Stimulated activated effector memory CD8-positive, alpha-beta T cell treated with anti-CD3 and anti-CD28 coated beads, Interleukin-12 subunit alpha, Interleukin-12 subunit beta, amount 100 ng/mL, for 72 hours (primary cell): ENCODE measurements around the gene HOXB3.

Experiments used
- ATAC-seq: fragments of 150-1000 bp; cut with Tn5 transposase; 2 replicates; pipeline ENCODE4 v1.10.0; 2021
- DNase-seq, 2 donors: peaks; one replicate each; pipeline ENCODE4 v3.0.0; 2021 to 2022; ENCODE audit warnings: low spot score in 2 of 2
- H3K27ac Mint-ChIP-seq: one replicate; pipeline ENCODE4 v1.8.0; 2022; ENCODE audit warnings: mild to moderate bottlenecking, mixed read lengths
- H3K36me3 Mint-ChIP-seq: one replicate; pipeline ENCODE4 v1.8.0; 2022; ENCODE audit warnings: mild to moderate bottlenecking, mixed read lengths
- H3K4me1 Mint-ChIP-seq: one replicate; pipeline ENCODE4 v1.8.0; 2022; ENCODE audit warnings: mixed read lengths
- H3K4me3 Mint-ChIP-seq: one replicate; pipeline ENCODE4 v1.8.0; 2022; ENCODE audit warnings: mild to moderate bottlenecking, mixed read lengths
- H3K9me3 Mint-ChIP-seq: one replicate; pipeline ENCODE4 v1.8.0; 2022; ENCODE audit warnings: mixed read lengths

HOXB3 gene

GRCh38 chr17:48589060-48589830 is 796 bp downstream of the HOXB3 start:
- Mint-ChIP-seq H3K4me1 (peaks cover 56% of the 10 kb centered on the region), H3K36me3 (no peaks in the 10 kb centered on the region), H3K4me3 (no peak overlapping the region), H3K27ac (no peak overlapping the region), H3K9me3 (no peaks in the 10 kb centered on the region)
- ATAC-seq: no peak
- DNase-seq: no peak

- Mint-ChIP-seq H3K36me3 (no peaks in the 10 kb centered on the region), H3K27ac (no peak overlapping the region), H3K4me1 (peaks cover 50% of the 10 kb centered on the region), H3K4me3 (no peak overlapping the region), H3K9me3 (no peaks in the 10 kb centered on the region)
- DNase-seq (no peak), ATAC-seq (no peak)
Measured at GRCh38 chr17:48588528-48588927, 1.5 kb downstream of the HOXB3 start.

GRCh38 chr17:48588074-48588415 is 2.0 kb downstream of the HOXB3 start:
- Mint-ChIP-seq H3K36me3 (no peaks in the 10 kb centered on the region), H3K4me3 (no peak overlapping the region), H3K4me1 (peaks cover 46% of the 10 kb centered on the region), H3K9me3 (no peaks in the 10 kb centered on the region), H3K27ac (no peak overlapping the region)
- no peak for ATAC-seq
- DNase-seq: no peak

- H3K27ac Mint-ChIP-seq: no peak overlapping the region
- no peak for ATAC-seq
- no peaks in the 10 kb centered on the region for H3K36me3 Mint-ChIP-seq
- H3K9me3 Mint-ChIP-seq: no peaks in the 10 kb centered on the region
- DNase-seq: no peak
- H3K4me1 Mint-ChIP-seq: peaks cover 40% of the 10 kb centered on the region
- H3K4me3 Mint-ChIP-seq: peak overlapping the region; percentile 91
Measured at GRCh38 chr17:48587276-48588073, 2.6 kb downstream of the HOXB3 start.

- Mint-ChIP-seq H3K36me3 (no peaks in the 10 kb centered on the region), H3K9me3 (no peaks in the 10 kb centered on the region), H3K27ac (peak overlapping the region; percentile 77), H3K4me1 (peaks cover 37% of the 10 kb centered on the region), H3K4me3 (peak overlapping the region; percentile 91)
- DNase-seq: no peak
- ATAC-seq: peak; percentile 51
Measured at GRCh38 chr17:48586355-48587258, 3.4 kb downstream of the HOXB3 start.

- no peak for DNase-seq
- no peaks in the 10 kb centered on the region for H3K36me3 Mint-ChIP-seq
- peaks cover 37% of the 10 kb centered on the region for H3K4me1 Mint-ChIP-seq
- H3K27ac Mint-ChIP-seq: no peak overlapping the region
- peak overlapping the region; percentile 91 for H3K4me3 Mint-ChIP-seq
- H3K9me3 Mint-ChIP-seq: no peaks in the 10 kb centered on the region
- no peak for ATAC-seq
Measured at GRCh38 chr17:48584223-48584741, 5.8 kb downstream of the HOXB3 start.

GRCh38 chr17:48583708-48584222 is 6.3 kb downstream of the HOXB3 start:
- peak overlapping the region; percentile 91 for H3K4me3 Mint-ChIP-seq
- H3K9me3 Mint-ChIP-seq: no peaks in the 10 kb centered on the region
- DNase-seq: no peak
- H3K4me1 Mint-ChIP-seq: peaks cover 42% of the 10 kb centered on the region
- no peak for ATAC-seq
- H3K36me3 Mint-ChIP-seq: no peaks in the 10 kb centered on the region
- H3K27ac Mint-ChIP-seq: no peak overlapping the region

- no peak for ATAC-seq
- peaks cover 43% of the 10 kb centered on the region for H3K4me1 Mint-ChIP-seq
- no peaks in the 10 kb centered on the region for H3K36me3 Mint-ChIP-seq
- no peak overlapping the region for H3K27ac Mint-ChIP-seq
- H3K9me3 Mint-ChIP-seq: no peaks in the 10 kb centered on the region
- H3K4me3 Mint-ChIP-seq: peak overlapping the region; percentile 54
- no peak for DNase-seq
Measured at GRCh38 chr17:48582750-48583069, 7.3 kb downstream of the HOXB3 start.

- H3K4me1 Mint-ChIP-seq: peaks cover 16% of the 10 kb centered on the region
Measured at GRCh38 chr17:48579760-48580554, 10.1 kb downstream of the HOXB3 start.

GRCh38 chr17:48579471-48579759 is 10.6 kb downstream of the HOXB3 start:
- Mint-ChIP-seq H3K27ac (peak overlapping the region; percentile 92), H3K4me1 (peaks cover 10% of the 10 kb centered on the region), H3K36me3 (no peaks in the 10 kb centered on the region), H3K4me3 (peak overlapping the region; percentile 86), H3K9me3 (no peaks in the 10 kb centered on the region)
- ATAC-seq (no peak), DNase-seq (no peak)

More at GRCh38 chr17:48579760-48580554, 10.1 kb downstream of the HOXB3 start:
- no peak for ATAC-seq
- H3K27ac Mint-ChIP-seq: no peak overlapping the region
- H3K9me3 Mint-ChIP-seq: no peaks in the 10 kb centered on the region
- DNase-seq: no peak
- no peaks in the 10 kb centered on the region for H3K36me3 Mint-ChIP-seq
- H3K4me3 Mint-ChIP-seq: peak overlapping the region; percentile 86

GRCh38 chr17:48578616-48579470 is 11.2 kb downstream of the HOXB3 start:
- H3K36me3 Mint-ChIP-seq: no peaks in the 10 kb centered on the region
- H3K4me3 Mint-ChIP-seq: peak overlapping the region; percentile 86
- H3K27ac Mint-ChIP-seq: peak overlapping the region; percentile 92
- H3K4me1 Mint-ChIP-seq: peaks cover 9% of the 10 kb centered on the region
- DNase-seq (no peak), ATAC-seq (peak; percentile 72)
- no peaks in the 10 kb centered on the region for H3K9me3 Mint-ChIP-seq

GRCh38 chr17:48577946-48578615 is 12.0 kb downstream of the HOXB3 start, which contains the start of gene HOXB4:
HOXB4 (minus strand) TSS chr17:48578350; CDS start chr17:48578319, 31 bp downstream.
- ATAC-seq: peak; percentile 83
- Mint-ChIP-seq H3K4me3 (peak within 1 kb of the TSS; percentile 86), H3K4me1 (peaks cover 9% of the 10 kb centered on the region), H3K9me3 (no peaks in the 10 kb centered on the region), H3K36me3 (no peaks in the 10 kb centered on the region), H3K27ac (peak within 1 kb of the TSS; percentile 92)
- DNase-seq: peak in 1 of 2 donors; percentile 83

GRCh38 chr17:48577330-48577945 is 12.6 kb downstream of the HOXB3 start:
- DNase-seq: no peak
- Mint-ChIP-seq H3K27ac (peak overlapping the region; percentile 92), H3K4me3 (peak overlapping the region; percentile 86), H3K4me1 (peaks cover 9% of the 10 kb centered on the region), H3K9me3 (no peaks in the 10 kb centered on the region), H3K36me3 (no peaks in the 10 kb centered on the region)
- ATAC-seq: peak; percentile 14
